Measurements from ENCODE around the gene ADARB1. TPM values are rescaled to one million over a fixed set of nuclear protein-coding genes. Genes with fewer than 3 reads are reported as not detected.

The ADARB1 gene
- total RNA-seq, 1 experiment from 2014 or later: 14.1 TPM

DNA sequence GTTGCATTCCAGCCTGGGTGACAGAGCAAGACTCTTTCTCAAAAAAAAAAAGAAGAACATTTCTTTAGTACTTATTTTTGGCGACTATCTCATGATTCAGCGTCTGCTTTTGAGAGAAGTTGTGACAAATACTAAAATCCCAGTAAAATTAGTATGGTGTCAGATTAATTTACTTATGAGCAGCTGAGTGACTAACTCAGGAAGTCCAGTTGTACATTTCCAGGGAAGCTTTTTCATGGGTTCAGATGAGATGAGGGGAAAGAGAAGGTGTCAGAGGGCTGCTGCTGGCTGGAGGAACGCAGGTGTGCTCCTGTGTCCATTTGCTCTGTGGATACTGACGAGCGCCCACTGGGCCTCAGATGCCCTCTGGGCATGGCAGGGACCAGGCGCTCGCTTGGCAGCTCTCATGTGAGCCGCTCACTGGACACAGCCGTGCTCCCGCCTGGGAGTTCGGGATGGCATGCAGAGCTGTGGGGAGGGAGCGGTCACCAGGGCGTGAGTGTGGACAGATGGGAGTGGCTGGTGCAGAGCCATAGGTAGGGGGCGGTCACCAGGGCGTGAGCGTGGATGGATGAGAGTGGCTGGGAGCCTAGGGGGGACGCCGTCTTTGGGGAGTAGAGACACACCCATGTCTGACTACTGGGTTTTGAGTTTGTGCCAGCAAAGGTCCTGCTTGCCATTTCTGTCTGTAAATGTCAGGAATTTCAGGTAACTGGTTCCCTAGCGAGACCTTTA is 55.0 kb downstream of the ADARB1 start:
- peak overlapping the region; percentile 91 for H3K4me2 ChIP-seq (ENCODE audit: low read length)
- H4K20me1 ChIP-seq (ENCODE audit: low read length): no peaks in the 10 kb centered on the region
- no peaks in the 10 kb centered on the region for H3K36me3 ChIP-seq (ENCODE audit: low read depth, low read length)
- BruUV-seq (replicated peaks): TSS peak; percentile 90
- POLR2A ChIA-PET (ENCODE audit: unreplicated experiment): interaction anchor here (0.6 to 0.7 kb wide), 2 partner anchors 192 to 339 kb away, joined by 3 to 4 read pairs; no protein-coding TSS in a partner anchor
- H3K79me2 ChIP-seq (ENCODE audit: low read length): no peaks in the 10 kb centered on the region
- H3K9ac ChIP-seq (ENCODE audit: low read length): peak overlapping the region; percentile 46
- no peaks in the 10 kb centered on the region for H3K9me3 ChIP-seq (ENCODE audit: low read length)
- H3F3A ChIP-seq (ENCODE audit: low read length, unreplicated experiment): peaks cover 4% of the 10 kb centered on the region
- H3K9me2 ChIP-seq (replicated peaks; ENCODE audit: low read length): no peaks in the 10 kb centered on the region
- H2AFZ ChIP-seq (ENCODE audit: low read length): peak overlapping the region; percentile 42
- DNase-seq: peak; percentile 81
- intact Hi-C loops (cut with micrococcal nuclease): loop anchor here (2.0 to 10.0 kb wide), 5 partner anchors 117 to 335 kb away; partner anchors contain the start of genes PTTG1IP and SLX9
- peak overlapping the region; percentile 63 for H3K4me3 ChIP-seq (ENCODE audit: low read length)
- no peaks in the 10 kb centered on the region for H3K27me3 ChIP-seq (ENCODE audit: low read length)
- H3K27ac ChIP-seq (ENCODE audit: low read length): peak overlapping the region; percentile 69
- TF ChIP-seq EZH2phosphoT487 (IDR thresholded peaks at IDR 0.05; ENCODE audit: borderline replicate concordance, low read length) (no peak), EZH2 (IDR thresholded peaks at IDR 0.05; ENCODE audit: low read length, unreplicated experiment) (no peak)
- TF ChIP-seq, protein P1, sequence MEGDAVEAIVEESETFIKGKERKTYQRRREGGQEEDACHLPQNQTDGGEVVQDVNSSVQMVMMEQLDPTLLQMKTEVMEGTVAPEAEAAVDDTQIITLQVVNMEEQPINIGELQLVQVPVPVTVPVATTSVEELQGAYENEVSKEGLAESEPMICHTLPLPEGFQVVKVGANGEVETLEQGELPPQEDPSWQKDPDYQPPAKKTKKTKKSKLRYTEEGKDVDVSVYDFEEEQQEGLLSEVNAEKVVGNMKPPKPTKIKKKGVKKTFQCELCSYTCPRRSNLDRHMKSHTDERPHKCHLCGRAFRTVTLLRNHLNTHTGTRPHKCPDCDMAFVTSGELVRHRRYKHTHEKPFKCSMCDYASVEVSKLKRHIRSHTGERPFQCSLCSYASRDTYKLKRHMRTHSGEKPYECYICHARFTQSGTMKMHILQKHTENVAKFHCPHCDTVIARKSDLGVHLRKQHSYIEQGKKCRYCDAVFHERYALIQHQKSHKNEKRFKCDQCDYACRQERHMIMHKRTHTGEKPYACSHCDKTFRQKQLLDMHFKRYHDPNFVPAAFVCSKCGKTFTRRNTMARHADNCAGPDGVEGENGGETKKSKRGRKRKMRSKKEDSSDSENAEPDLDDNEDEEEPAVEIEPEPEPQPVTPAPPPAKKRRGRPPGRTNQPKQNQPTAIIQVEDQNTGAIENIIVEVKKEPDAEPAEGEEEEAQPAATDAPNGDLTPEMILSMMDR (conservative IDR thresholded peaks at IDR 0.05; ENCODE audit: low read depth, low read length): no peak
- CTCF ChIA-PET: interaction anchor here (0.6 to 3.1 kb wide), 15 partner anchors 9 to 188 kb away, joined by 3 to 53 read pairs (median 5); no protein-coding TSS in a partner anchor
- peaks cover 29% of the 10 kb centered on the region for H3K4me1 ChIP-seq (ENCODE audit: insufficient read depth, low read length)
- ATAC-seq: peak; percentile 85

DNA sequence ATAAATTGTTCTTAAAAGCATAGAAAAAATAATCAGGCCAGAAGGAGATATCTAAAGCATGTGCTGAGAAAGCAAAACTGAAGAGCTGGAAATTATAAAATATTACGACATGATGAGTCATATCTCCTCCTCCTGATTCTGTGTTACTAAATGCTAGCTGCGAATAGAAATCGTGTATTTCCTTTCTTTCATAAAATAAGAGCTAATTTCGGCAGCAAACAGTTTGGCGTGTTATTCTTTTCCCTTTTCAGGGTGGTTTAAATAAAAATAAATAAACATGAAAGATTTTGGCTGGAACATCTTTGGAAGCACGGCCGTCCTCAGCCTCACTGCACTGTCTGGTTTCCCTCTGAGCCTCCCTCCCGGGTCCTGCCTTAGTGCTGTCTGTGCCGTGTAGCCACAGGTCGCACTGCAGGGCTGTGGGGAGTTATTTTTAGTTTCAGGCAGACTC is 56.0 kb downstream of the ADARB1 start:
- POLR2A ChIA-PET (ENCODE audit: unreplicated experiment): interaction anchor here (0.5 kb wide), 1 partner anchor 151 kb away, joined by 4 read pairs; no protein-coding TSS in a partner anchor
- H3K4me3 ChIP-seq (ENCODE audit: low read length): peak overlapping the region; percentile 63

DNA sequence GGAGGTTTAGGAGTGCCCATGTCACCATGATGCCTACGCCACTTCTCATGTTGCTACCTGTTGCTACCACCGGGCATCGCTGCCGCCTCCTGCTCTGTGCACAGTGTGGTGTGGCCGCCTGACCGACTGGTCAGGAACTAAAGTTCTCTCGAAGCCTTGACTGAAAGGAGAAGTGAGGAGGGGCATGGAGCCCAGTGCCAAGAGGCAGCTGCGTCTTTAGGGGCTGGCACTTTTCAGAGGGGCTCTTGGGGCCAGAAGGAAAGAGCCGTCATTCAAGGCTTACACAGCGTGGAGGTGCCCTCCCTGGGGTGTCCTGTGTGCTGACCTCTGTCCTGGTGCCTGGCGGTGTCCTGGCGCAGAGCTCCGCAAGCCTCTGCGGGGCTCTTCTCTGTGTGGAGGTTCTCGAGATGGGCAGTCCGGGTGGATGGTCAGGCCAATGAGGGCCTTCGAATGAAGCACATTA is 57.2 kb downstream of the ADARB1 start:
- Histone ChIP-seq H3K9ac (ENCODE audit: low read length) (no peak overlapping the region), H3K9me2 (replicated peaks; ENCODE audit: low read length) (no peaks in the 10 kb centered on the region), H4K20me1 (ENCODE audit: low read length) (no peaks in the 10 kb centered on the region), H3K9me3 (ENCODE audit: low read length) (no peaks in the 10 kb centered on the region), H3K27me3 (ENCODE audit: low read length) (no peaks in the 10 kb centered on the region), H3K27ac (ENCODE audit: low read length) (no peak overlapping the region), H3K4me3 (ENCODE audit: low read length) (no peak overlapping the region), H3K36me3 (ENCODE audit: low read depth, low read length) (no peaks in the 10 kb centered on the region), H3F3A (ENCODE audit: low read length, unreplicated experiment) (peaks cover 4% of the 10 kb centered on the region), H3K79me2 (ENCODE audit: low read length) (no peaks in the 10 kb centered on the region), H3K4me2 (ENCODE audit: low read length) (no peak overlapping the region), H3K4me1 (ENCODE audit: insufficient read depth, low read length) (peaks cover 33% of the 10 kb centered on the region), H2AFZ (ENCODE audit: low read length) (no peak overlapping the region)
- DNase-seq: no peak
- intact Hi-C loops (cut with micrococcal nuclease): no loop called here
- CTCF ChIA-PET: no interaction called here
- POLR2A ChIA-PET (ENCODE audit: unreplicated experiment): no interaction called here
- BruUV-seq (replicated peaks): no TSS peak
- no peak for ATAC-seq
- TF ChIP-seq EZH2 (IDR thresholded peaks at IDR 0.05; ENCODE audit: low read length, unreplicated experiment): no peak

More for the DNA sequence above, 56.0 kb downstream of the ADARB1 start:
- Histone ChIP-seq H3K36me3 (ENCODE audit: low read depth, low read length) (no peaks in the 10 kb centered on the region), H2AFZ (ENCODE audit: low read length) (peak overlapping the region; percentile 49; the same call in 1 of the 2 replicates), H3F3A (ENCODE audit: low read length, unreplicated experiment) (peaks cover 4% of the 10 kb centered on the region), H4K20me1 (ENCODE audit: low read length) (no peaks in the 10 kb centered on the region), H3K4me2 (ENCODE audit: low read length) (peak overlapping the region; percentile 91), H3K79me2 (ENCODE audit: low read length) (no peaks in the 10 kb centered on the region), H3K9me3 (ENCODE audit: low read length) (no peaks in the 10 kb centered on the region), H3K9me2 (replicated peaks; ENCODE audit: low read length) (no peaks in the 10 kb centered on the region), H3K4me1 (ENCODE audit: insufficient read depth, low read length) (peaks cover 29% of the 10 kb centered on the region), H3K27me3 (ENCODE audit: low read length) (no peaks in the 10 kb centered on the region), H3K9ac (ENCODE audit: low read length) (peak overlapping the region; percentile 7; the same call in 1 of the 2 replicates), H3K27ac (ENCODE audit: low read length) (peak overlapping the region; percentile 69)
- ATAC-seq (peak; percentile 58), DNase-seq (peak; percentile 86)
- TF ChIP-seq EZH2 (IDR thresholded peaks at IDR 0.05; ENCODE audit: low read length, unreplicated experiment) (no peak), EZH2phosphoT487 (IDR thresholded peaks at IDR 0.05; ENCODE audit: borderline replicate concordance, low read length) (no peak)
- no TSS peak for BruUV-seq (replicated peaks)
- intact Hi-C loops (cut with micrococcal nuclease): no loop called here
- CTCF ChIA-PET: interaction anchor here (0.6 to 3.1 kb wide), 9 partner anchors 8 to 181 kb away, joined by 3 to 53 read pairs (median 5); no protein-coding TSS in a partner anchor

Data from PC-3 (cell line).